Immature natural killer cell (primary cell): ENCODE data around the gene COPB1. TPM values are rescaled to one million over a fixed set of nuclear protein-coding genes. Genes with fewer than 3 reads are reported as not detected.

Experiments
- DNase-seq, 3 donors: peaks; one replicate each; pipeline ENCODE4 v3.0.0; 2022; ENCODE audit warnings: mixed read lengths in 1 of 3
- H3K27ac Mint-ChIP-seq, 6 donors: one replicate each; pipeline ENCODE4 v1.8.0; 2020; ENCODE audit warnings: mixed read lengths in 6 of 6, mild to moderate bottlenecking in 5 of 6, inconsistent platforms in 4 of 6, moderate library complexity in 3 of 6
- H3K27me3 Mint-ChIP-seq, 3 donors: one replicate each; pipeline ENCODE4 v1.8.0; 2020 to 2021; ENCODE audit warnings: low read depth in 3 of 3, mild to moderate bottlenecking in 3 of 3, mixed read lengths in 3 of 3, moderate library complexity in 3 of 3, inconsistent platforms in 1 of 3
- H3K36me3 Mint-ChIP-seq, 3 donors: one replicate each; pipeline ENCODE4 v1.8.0; 2020; ENCODE audit warnings: mixed read lengths in 3 of 3, inconsistent platforms in 2 of 3, mild to moderate bottlenecking in 2 of 3
- H3K4me1 Mint-ChIP-seq, 2 donors: one replicate each; pipeline ENCODE4 v1.8.0; 2020; ENCODE audit warnings: inconsistent platforms in 2 of 2, mild to moderate bottlenecking in 2 of 2, mixed read lengths in 2 of 2, moderate library complexity in 1 of 2
- H3K4me3 Mint-ChIP-seq, 5 donors: one replicate each; pipeline ENCODE4 v1.8.0; 2020; ENCODE audit warnings: mild to moderate bottlenecking in 5 of 5, mixed read lengths in 5 of 5, inconsistent platforms in 3 of 5, moderate library complexity in 3 of 5
- H3K9me3 Mint-ChIP-seq, 6 donors: one replicate each; pipeline ENCODE4 v1.8.0; 2020; ENCODE audit warnings: mild to moderate bottlenecking in 6 of 6, mixed read lengths in 6 of 6, inconsistent platforms in 4 of 6, moderate library complexity in 3 of 6
- polyA plus RNA-seq, 3 donors: library from polyadenylated mRNA; unstranded; fragments of 300-500 nt; fragmentation: Illumina TruSeq; gene quantifications; one replicate each; pipeline ENCODE4 v1.2.3, GENCODE V29; 2021

COPB1 gene
- polyA plus RNA-seq, 3 donors from 2014 or later, result 71.0 to 133 (median 106) TPM

DNA sequence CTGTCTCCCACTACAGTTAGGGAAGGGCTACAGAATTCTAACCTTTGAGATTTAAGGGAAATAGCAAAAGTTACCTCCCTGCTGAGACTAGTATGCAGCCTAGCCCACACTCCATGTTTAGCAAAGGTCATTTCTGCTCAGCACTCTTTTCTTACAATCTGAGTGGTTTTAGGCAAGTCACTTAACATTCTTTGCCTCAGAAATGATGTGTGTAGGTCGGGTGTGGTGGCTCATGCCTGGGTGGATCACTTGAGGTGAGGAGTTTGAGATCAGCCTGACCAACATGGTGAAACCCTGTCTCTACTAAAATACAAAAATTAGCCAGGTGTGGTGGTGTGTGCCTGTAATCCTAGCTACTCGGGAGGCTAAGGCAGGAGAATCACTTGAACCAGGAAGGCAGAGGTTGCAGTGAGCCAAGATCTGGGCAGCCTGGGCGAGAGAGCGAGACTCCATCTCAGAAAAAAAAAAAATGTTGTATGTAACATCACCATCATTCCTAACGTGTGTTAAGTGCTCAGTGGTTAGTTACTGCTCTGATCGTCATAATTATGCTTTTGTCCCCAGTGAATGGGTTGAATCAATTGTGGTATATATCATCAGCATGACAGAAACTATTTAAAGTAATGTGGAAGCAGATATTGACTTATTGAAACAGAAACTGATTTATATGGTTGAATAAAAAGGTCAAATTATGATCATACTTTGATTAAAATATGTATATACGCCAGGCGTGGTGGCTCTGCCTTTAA lies 55.0 kb downstream of the COPB1 start:
- no peaks in the 10 kb centered on the region for H3K9me3 Mint-ChIP-seq
- no peak for DNase-seq
- no peak overlapping the region for H3K27ac Mint-ChIP-seq
- H3K27me3 Mint-ChIP-seq, result peaks cover 0 to 2% (median 0%) of the 10 kb centered on the region in 3 donors
- peaks cover 4 to 9% (median 4%) of the 10 kb centered on the region in 3 donors for H3K36me3 Mint-ChIP-seq
- H3K4me3 Mint-ChIP-seq, result no peak overlapping the region
- H3K4me1 Mint-ChIP-seq, result peaks cover 14 to 30% of the 10 kb centered on the region in 2 donors

DNA sequence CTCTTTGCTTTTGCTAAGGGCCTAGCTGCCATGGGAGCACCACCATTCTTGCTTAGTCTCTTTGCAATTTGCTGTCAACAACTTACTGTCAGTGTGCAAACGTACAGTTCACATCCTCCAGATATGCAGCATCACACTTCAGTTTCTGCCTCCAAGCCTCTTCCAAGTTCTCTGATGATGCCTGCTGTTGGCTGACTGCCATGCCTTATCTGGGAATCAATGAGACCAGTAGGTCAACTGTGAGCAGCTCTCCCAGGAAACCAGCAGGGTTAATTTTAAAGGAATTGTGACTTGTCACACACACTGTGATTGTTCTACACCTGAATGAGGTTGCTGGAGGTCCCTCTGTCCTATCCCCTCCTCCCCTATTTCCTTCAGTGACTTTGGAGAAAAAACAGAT lies 56.0 kb downstream of the COPB1 start:
- no peak overlapping the region for H3K27ac Mint-ChIP-seq
- H3K4me1 Mint-ChIP-seq, result peaks cover 24 to 34% of the 10 kb centered on the region in 2 donors
- H3K27me3 Mint-ChIP-seq, result peaks cover 0 to 3% (median 2%) of the 10 kb centered on the region in 3 donors

GRCh38 chr11:14435717-14436512 lies 63.7 kb downstream of the COPB1 start:
- Mint-ChIP-seq H3K36me3 (peaks cover 0 to 15% (median 9%) of the 10 kb centered on the region in 3 donors), H3K4me1 (peaks cover 54 to 58% of the 10 kb centered on the region in 2 donors), H3K27me3 (peaks cover 0 to 4% (median 3%) of the 10 kb centered on the region in 3 donors), H3K4me3 (peak overlapping the region; percentile 47 to 74 (median 72)), H3K27ac (peak overlapping the region in 5 of 6 donors; percentile 12 to 78 (median 54)), H3K9me3 (peaks cover 0 to 5% (median under 1%) of the 10 kb centered on the region in 6 donors)
- DNase-seq, result peak; percentile 51 to 69 (median 61)

More for the DNA sequence above, 56.0 kb downstream of the COPB1 start:
- H3K9me3 Mint-ChIP-seq, result no peaks in the 10 kb centered on the region
- no peak overlapping the region for H3K4me3 Mint-ChIP-seq
- no peak for DNase-seq
- peaks cover 4 to 9% (median 4%) of the 10 kb centered on the region in 3 donors for H3K36me3 Mint-ChIP-seq

- Mint-ChIP-seq H3K4me1 (no peaks in the 10 kb centered on the region), H3K36me3 (peaks cover 7 to 22% (median 11%) of the 10 kb centered on the region in 3 donors), H3K27me3 (peaks cover 0 to 2% (median 0%) of the 10 kb centered on the region in 3 donors), H3K4me3 (no peak overlapping the region), H3K27ac (no peak overlapping the region), H3K9me3 (peaks cover 0 to 7% (median 0%) of the 10 kb centered on the region in 6 donors)
- DNase-seq, result no peak
These were observed 74.0 kb downstream of the COPB1 start for GRCh38 chr11:14425621-14426020.

GRCh38 chr11:14424096-14424495 lies 75.5 kb downstream of the COPB1 start:
- no peak overlapping the region for H3K27ac Mint-ChIP-seq
- H3K4me3 Mint-ChIP-seq, result no peak overlapping the region
- peaks cover 0 to 21% (median 4%) of the 10 kb centered on the region in 3 donors for H3K36me3 Mint-ChIP-seq
- H3K9me3 Mint-ChIP-seq, result no peaks in the 10 kb centered on the region
- H3K4me1 Mint-ChIP-seq, result peaks cover 0 to 6% of the 10 kb centered on the region in 2 donors
- DNase-seq, result no peak
- H3K27me3 Mint-ChIP-seq, result peaks cover 0 to 2% (median 0%) of the 10 kb centered on the region in 3 donors

DNA sequence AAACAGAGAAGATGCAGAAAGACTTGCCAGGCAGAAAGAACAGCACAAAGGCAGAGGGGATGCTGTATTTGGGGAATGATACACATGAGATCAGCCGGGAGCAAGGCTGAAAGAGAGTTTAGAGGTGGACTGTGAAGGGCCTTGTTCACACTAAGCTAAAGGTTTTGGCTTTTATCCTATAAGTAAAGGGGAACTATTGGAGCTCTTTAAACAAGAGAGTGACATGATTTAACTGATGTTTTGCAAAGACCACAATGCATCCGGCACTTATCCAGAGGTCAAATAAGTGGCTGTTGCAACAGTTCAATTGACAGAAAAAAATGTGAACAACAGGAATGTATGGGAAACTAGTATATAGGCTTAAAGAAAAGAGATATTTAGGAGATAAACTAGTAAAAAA lies 76.0 kb downstream of the COPB1 start:
- no peak for DNase-seq
- H3K27ac Mint-ChIP-seq, result no peak overlapping the region
- H3K9me3 Mint-ChIP-seq, result no peaks in the 10 kb centered on the region
- peaks cover 0 to 2% (median 0%) of the 10 kb centered on the region in 3 donors for H3K27me3 Mint-ChIP-seq
- peaks cover 0 to 8% of the 10 kb centered on the region in 2 donors for H3K4me1 Mint-ChIP-seq
- peaks cover 0 to 16% (median 4%) of the 10 kb centered on the region in 3 donors for H3K36me3 Mint-ChIP-seq
- H3K4me3 Mint-ChIP-seq, result no peak overlapping the region

GRCh38 chr11:14422814-14423182 lies 76.8 kb downstream of the COPB1 start:
- H3K4me3 Mint-ChIP-seq, result no peak overlapping the region
- H3K27me3 Mint-ChIP-seq, result peaks cover 0 to 2% (median 0%) of the 10 kb centered on the region in 3 donors
- peaks cover 0 to 13% (median 4%) of the 10 kb centered on the region in 3 donors for H3K36me3 Mint-ChIP-seq
- peaks cover 0 to 13% of the 10 kb centered on the region in 2 donors for H3K4me1 Mint-ChIP-seq
- H3K9me3 Mint-ChIP-seq, result no peaks in the 10 kb centered on the region
- H3K27ac Mint-ChIP-seq, result no peak overlapping the region
- no peak for DNase-seq

GRCh38 chr11:14422052-14422813 lies 77.4 kb downstream of the COPB1 start:
- Mint-ChIP-seq H3K4me1 (peaks cover 2 to 18% of the 10 kb centered on the region in 2 donors), H3K36me3 (peaks cover 0 to 13% (median 4%) of the 10 kb centered on the region in 3 donors), H3K9me3 (no peaks in the 10 kb centered on the region), H3K4me3 (no peak overlapping the region), H3K27me3 (peaks cover 0 to 2% (median 0%) of the 10 kb centered on the region in 3 donors), H3K27ac (no peak overlapping the region)
- no peak for DNase-seq

DNA sequence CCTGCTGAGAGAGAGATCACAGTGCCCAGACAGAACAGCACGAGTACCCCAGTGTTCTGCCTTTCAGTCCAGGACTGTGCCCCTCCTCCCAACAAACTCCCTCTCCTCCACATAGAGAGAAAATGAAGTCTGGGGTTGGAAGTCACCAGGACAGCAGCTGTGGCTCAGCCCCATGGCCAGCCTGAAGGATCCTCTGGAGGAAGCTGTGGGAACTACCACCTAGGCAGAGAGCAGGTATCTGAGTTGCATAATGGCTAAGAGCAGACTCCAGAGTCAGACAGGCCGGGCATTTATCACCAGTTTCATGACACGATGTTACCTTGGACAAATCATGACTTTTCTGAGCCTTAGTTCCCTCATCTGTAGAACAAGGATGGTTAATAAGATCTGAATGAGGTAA lies 79.4 kb downstream of the COPB1 start:
- H3K4me3 Mint-ChIP-seq, result no peak overlapping the region
- H3K27me3 Mint-ChIP-seq, result peaks cover 0 to 2% (median under 1%) of the 10 kb centered on the region in 3 donors
- H3K36me3 Mint-ChIP-seq, result peaks cover 0 to 5% (median 0%) of the 10 kb centered on the region in 3 donors
- no peak for DNase-seq
- H3K9me3 Mint-ChIP-seq, result no peaks in the 10 kb centered on the region
- peaks cover 21 to 38% of the 10 kb centered on the region in 2 donors for H3K4me1 Mint-ChIP-seq
- H3K27ac Mint-ChIP-seq, result peak overlapping the region in 2 of 6 donors; percentile 28 to 30

GRCh38 chr11:14418801-14419417 lies 80.7 kb downstream of the COPB1 start:
- Mint-ChIP-seq H3K9me3 (no peaks in the 10 kb centered on the region), H3K4me3 (no peak overlapping the region), H3K36me3 (peaks cover 0 to 5% (median 0%) of the 10 kb centered on the region in 3 donors), H3K27ac (peak overlapping the region in 2 of 6 donors; percentile 64 to 82), H3K27me3 (peaks cover 0 to 2% (median 2%) of the 10 kb centered on the region in 3 donors), H3K4me1 (peaks cover 32 to 52% of the 10 kb centered on the region in 2 donors)
- DNase-seq, result no peak

DNA sequence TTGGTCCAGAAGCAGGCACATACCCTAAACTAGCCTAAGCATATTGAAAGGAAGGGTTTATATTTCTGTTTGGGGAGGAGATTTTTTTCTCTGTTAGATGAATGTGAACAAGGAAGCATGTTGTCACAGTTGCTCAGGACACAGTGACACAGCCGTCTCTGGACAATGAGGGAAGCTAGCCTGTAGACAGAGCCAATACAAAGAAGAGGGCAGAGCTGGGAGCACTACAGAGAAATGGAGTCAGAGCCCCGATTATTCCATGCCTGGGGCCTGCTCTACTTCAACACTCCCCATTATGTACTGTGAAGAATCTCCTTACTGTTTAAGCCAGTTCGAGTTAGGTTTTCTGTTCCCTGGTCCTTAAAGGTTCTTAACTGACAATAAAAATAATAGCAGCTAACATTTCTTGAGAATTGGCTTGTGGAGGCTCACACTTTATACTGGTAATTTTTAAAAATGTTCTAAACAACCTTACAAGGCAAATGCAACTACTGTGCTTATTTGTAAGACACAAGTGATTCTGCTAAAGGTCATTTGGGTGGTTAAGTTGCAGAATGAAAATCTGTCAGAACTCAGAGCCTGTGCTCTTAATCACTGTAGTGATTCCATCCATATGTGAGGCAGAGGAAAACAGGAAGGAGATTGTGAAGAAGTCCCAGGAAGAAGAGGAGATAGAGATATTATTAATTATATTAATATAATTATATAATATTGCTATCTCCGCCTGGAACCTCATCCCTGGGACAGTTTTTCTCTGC lies 81.8 kb downstream of the COPB1 start:
- peaks cover 38 to 63% of the 10 kb centered on the region in 2 donors for H3K4me1 Mint-ChIP-seq

GRCh38 chr11:14417186-14417585 lies 82.4 kb downstream of the COPB1 start:
- Mint-ChIP-seq H3K36me3 (peaks cover 0 to 5% (median 0%) of the 10 kb centered on the region in 3 donors), H3K4me1 (peaks cover 41 to 68% of the 10 kb centered on the region in 2 donors), H3K27ac (peak overlapping the region in 2 of 6 donors; percentile 17 to 68), H3K9me3 (no peaks in the 10 kb centered on the region), H3K4me3 (no peak overlapping the region), H3K27me3 (peaks cover 0 to 2% (median 2%) of the 10 kb centered on the region in 3 donors)
- DNase-seq, result no peak

More for the DNA sequence above, 81.8 kb downstream of the COPB1 start:
- DNase-seq, result no peak
- Mint-ChIP-seq H3K9me3 (no peaks in the 10 kb centered on the region), H3K27ac (peak overlapping the region in 2 of 6 donors; percentile 17 to 47), H3K4me3 (no peak overlapping the region), H3K36me3 (peaks cover 0 to 5% (median 0%) of the 10 kb centered on the region in 3 donors), H3K27me3 (peaks cover 0 to 2% (median 2%) of the 10 kb centered on the region in 3 donors)
